Tibial nerve (tissue), 4 donors: Measurements from ENCODE around the gene DNAJB2. TPM values are rescaled to one million over a fixed set of nuclear protein-coding genes. Genes with fewer than 3 reads are reported as not detected.

Experiments used
- DNase-seq, 2 donors: peaks; one replicate each; pipeline ENCODE4 v3.0.0-alpha.2; 2019; ENCODE audit warnings: low spot score in 2 of 2
- H3K27ac ChIP-seq, 4 donors: fragments of 200-600 bp; sonication (generic) in 3 of 4; one replicate each; pipeline ENCODE4 v1.5.1; 2017 to 2019; ENCODE audit warnings: mild to moderate bottlenecking in 1 of 4
- H3K27me3 ChIP-seq, 2 donors: fragments of 200-600 bp; sonication (generic) in 1 of 2; one replicate each; pipeline versions ENCODE4 v1.5.1 to v1.6.0; 2017 to 2019
- H3K36me3 ChIP-seq, 3 donors: fragments of 200-600 bp; sonication (generic); one replicate each; pipeline ENCODE4 v1.5.1; 2018 to 2019
- H3K4me1 ChIP-seq, 4 donors: fragments of 200-600 bp; sonication (generic) in 3 of 4; one replicate each; pipeline ENCODE4 v1.5.1; 2017 to 2019
- H3K4me3 ChIP-seq, 4 donors: fragments of 200-600 bp; sonication (generic) in 3 of 4; one replicate each; pipeline ENCODE4 v1.5.1; 2017 to 2019; ENCODE audit warnings: mild to moderate bottlenecking in 1 of 4, moderate library complexity in 1 of 4
- H3K9me3 ChIP-seq, 4 donors: fragments of 200-600 bp; sonication (generic) in 3 of 4; one replicate each; pipeline ENCODE4 v1.5.1; 2017 to 2019
- EP300 ChIP-seq, 2 donors: sonication (generic); formaldehyde crosslinking; IDR thresholded peaks; one replicate each; pipeline ENCODE4 v1.6.1; 2017; ENCODE audit warnings: antibody characterized with exemption in 2 of 2, mild to moderate bottlenecking in 1 of 2
- POLR2A ChIP-seq, 2 donors: fragments of 450-650 bp; IDR thresholded peaks; one replicate each; pipeline ENCODE4 v1.6.1; 2017; ENCODE audit warnings: antibody characterized with exemption in 2 of 2, mild to moderate bottlenecking in 2 of 2, moderate library complexity in 2 of 2
- WGBS, 2 donors: methylation state at CpG; one replicate each; pipeline ENCODE4 v1.1.5; 2018; 5-methylcytosine and 5-hydroxymethylcytosine counted together
- total RNA-seq, 4 donors: library from RNA; depleted of rRNA; stranded (reverse); fragments of >200 nt; gene quantifications; one replicate each; pipeline ENCODE4 v1.1.0, GENCODE V29; 2016
- TF ChIP-seq, protein P1 (sequence below), 5 experiments: fragments of 200-600 bp in 3 of 5; fragments of 450-650 bp in 2 of 5; sonication (generic) in 3 of 5; IDR thresholded peaks; one replicate each; pipeline ENCODE4 v1.5.1; 2016 to 2019; ENCODE audit warnings: antibody characterized with exemption in 5 of 5, mild to moderate bottlenecking in 3 of 5, moderate library complexity in 2 of 5

The DNAJB2 gene
- total RNA-seq, 4 donors from 2014 or later = 95.7 to 106 (median 102) TPM

DNA sequence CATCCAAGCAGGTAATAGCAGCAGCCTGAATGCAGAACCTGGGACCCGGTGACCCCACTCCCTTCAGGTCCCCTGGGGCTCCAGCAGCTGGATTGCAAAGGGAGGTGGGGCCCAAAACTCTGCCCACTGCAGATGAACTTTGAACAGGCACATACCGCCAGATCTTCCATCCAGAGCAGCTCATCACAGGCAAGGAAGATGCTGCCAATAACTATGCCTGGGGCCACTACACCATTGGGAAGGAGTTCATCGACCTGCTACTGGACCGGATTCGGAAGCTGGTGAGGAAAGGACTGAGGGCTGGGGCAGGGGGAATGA lies 9.2 kb upstream of the DNAJB2 start:
- Histone ChIP-seq H3K4me1 (no peaks in the 10 kb centered on the region), H3K9me3 (no peaks in the 10 kb centered on the region), H3K27ac (no peak overlapping the region), H3K27me3 (no peaks in the 10 kb centered on the region), H3K4me3 (no peak overlapping the region), H3K36me3 (no peaks in the 10 kb centered on the region)
- WGBS, 2 donors = 85 to 87% methylated on average over 5 of the region's 5 CpGs
- no peak for DNase-seq
- TF ChIP-seq POLR2A (IDR thresholded peaks at IDR 0.05) (no peak), EP300 (IDR thresholded peaks at IDR 0.05) (no peak)
- TF ChIP-seq, protein P1, sequence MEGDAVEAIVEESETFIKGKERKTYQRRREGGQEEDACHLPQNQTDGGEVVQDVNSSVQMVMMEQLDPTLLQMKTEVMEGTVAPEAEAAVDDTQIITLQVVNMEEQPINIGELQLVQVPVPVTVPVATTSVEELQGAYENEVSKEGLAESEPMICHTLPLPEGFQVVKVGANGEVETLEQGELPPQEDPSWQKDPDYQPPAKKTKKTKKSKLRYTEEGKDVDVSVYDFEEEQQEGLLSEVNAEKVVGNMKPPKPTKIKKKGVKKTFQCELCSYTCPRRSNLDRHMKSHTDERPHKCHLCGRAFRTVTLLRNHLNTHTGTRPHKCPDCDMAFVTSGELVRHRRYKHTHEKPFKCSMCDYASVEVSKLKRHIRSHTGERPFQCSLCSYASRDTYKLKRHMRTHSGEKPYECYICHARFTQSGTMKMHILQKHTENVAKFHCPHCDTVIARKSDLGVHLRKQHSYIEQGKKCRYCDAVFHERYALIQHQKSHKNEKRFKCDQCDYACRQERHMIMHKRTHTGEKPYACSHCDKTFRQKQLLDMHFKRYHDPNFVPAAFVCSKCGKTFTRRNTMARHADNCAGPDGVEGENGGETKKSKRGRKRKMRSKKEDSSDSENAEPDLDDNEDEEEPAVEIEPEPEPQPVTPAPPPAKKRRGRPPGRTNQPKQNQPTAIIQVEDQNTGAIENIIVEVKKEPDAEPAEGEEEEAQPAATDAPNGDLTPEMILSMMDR (IDR thresholded peaks at IDR 0.05) = no peak

GRCh38 chr2:219271021-219271420 lies 8.1 kb upstream of the DNAJB2 start:
- no peak overlapping the region for H3K4me3 ChIP-seq
- no peaks in the 10 kb centered on the region for H3K9me3 ChIP-seq
- no peak for TF ChIP-seq EP300 (IDR thresholded peaks at IDR 0.05)
- TF ChIP-seq, protein P1 (IDR thresholded peaks at IDR 0.05) = no peak
- no peak for TF ChIP-seq POLR2A (IDR thresholded peaks at IDR 0.05)
- no peak overlapping the region for H3K27ac ChIP-seq
- no peak for DNase-seq
- H3K27me3 ChIP-seq = no peaks in the 10 kb centered on the region
- no peaks in the 10 kb centered on the region for H3K4me1 ChIP-seq
- no peaks in the 10 kb centered on the region for H3K36me3 ChIP-seq
- WGBS, 2 donors = 54 to 88% methylated on average over 2 of the region's 2 CpGs

DNA sequence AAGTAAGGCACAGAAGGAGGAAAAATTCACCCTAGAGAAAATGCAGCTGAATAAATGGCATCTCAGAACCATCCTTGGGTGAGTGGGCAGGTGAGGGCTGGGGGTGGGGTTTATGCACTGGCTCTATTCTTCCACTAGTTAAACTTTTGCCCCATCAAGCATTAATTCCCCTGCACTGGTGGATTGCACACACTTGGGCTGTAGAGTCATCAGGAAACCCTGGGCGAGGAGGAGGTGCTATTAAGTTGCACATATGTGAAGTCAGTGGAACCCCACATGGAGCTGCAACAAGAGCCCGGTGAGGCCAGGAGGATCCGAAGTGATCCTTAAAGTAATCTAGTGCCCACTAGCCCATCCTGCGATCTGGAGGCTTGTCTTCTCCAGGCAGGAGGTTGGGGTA lies 6.8 kb upstream of the DNAJB2 start:
- H3K27me3 ChIP-seq = no peaks in the 10 kb centered on the region
- H3K4me1 ChIP-seq = peaks cover 0 to under 1% (median 0%) of the 10 kb centered on the region in 4 donors
- no peak overlapping the region for H3K27ac ChIP-seq
- no peaks in the 10 kb centered on the region for H3K9me3 ChIP-seq
- TF ChIP-seq EP300 (IDR thresholded peaks at IDR 0.05) = no peak
- TF ChIP-seq, protein P1 (IDR thresholded peaks at IDR 0.05) = no peak
- no peak for TF ChIP-seq POLR2A (IDR thresholded peaks at IDR 0.05)
- no peak overlapping the region for H3K4me3 ChIP-seq
- H3K36me3 ChIP-seq = no peaks in the 10 kb centered on the region
- DNase-seq = no peak
- 82 to 89% methylated on average over 4 of the region's 4 CpGs for WGBS, 2 donors

GRCh38 chr2:219272995-219273394 lies 6.2 kb upstream of the DNAJB2 start:
- Histone ChIP-seq H3K4me3 (no peak overlapping the region), H3K4me1 (peaks cover 0 to 7% (median 2%) of the 10 kb centered on the region in 4 donors), H3K27me3 (no peaks in the 10 kb centered on the region), H3K27ac (no peak overlapping the region), H3K9me3 (no peaks in the 10 kb centered on the region), H3K36me3 (no peaks in the 10 kb centered on the region)
- DNase-seq = no peak
- TF ChIP-seq POLR2A (IDR thresholded peaks at IDR 0.05) = no peak
- TF ChIP-seq EP300 (IDR thresholded peaks at IDR 0.05) = no peak
- TF ChIP-seq, protein P1 (IDR thresholded peaks at IDR 0.05) = no peak
- 66 to 78% methylated on average over 2 of the region's 2 CpGs for WGBS, 2 donors

DNA sequence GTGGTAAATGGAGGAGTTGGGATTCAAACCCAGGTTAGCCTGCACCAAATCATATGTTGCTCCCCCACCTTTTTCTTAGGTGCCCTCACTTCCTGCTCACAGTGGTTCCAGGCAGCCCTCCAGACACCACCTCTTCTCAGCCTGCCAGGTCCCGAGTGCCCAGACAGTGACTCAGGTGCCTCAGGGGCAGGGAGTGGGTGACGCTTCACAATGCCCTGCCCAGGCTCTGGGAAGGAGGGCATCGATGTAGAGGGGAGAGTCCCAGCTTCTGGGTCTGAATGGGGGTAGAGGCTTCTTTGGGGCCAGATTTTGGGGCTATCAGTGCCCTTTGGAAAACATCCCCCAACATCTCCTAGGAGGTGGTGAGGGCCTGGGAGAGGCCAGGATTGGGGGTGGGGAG lies 5.2 kb upstream of the DNAJB2 start:
- WGBS, 2 donors = 83 to 84% methylated on average over 3 of the region's 3 CpGs
- peaks cover 0 to 16% (median 11%) of the 10 kb centered on the region in 4 donors for H3K4me1 ChIP-seq
- H3K27me3 ChIP-seq = no peaks in the 10 kb centered on the region
- no peak for DNase-seq
- no peak for TF ChIP-seq POLR2A (IDR thresholded peaks at IDR 0.05)
- no peak overlapping the region for H3K4me3 ChIP-seq
- no peaks in the 10 kb centered on the region for H3K9me3 ChIP-seq
- H3K36me3 ChIP-seq = no peaks in the 10 kb centered on the region
- H3K27ac ChIP-seq = no peak overlapping the region

DNA sequence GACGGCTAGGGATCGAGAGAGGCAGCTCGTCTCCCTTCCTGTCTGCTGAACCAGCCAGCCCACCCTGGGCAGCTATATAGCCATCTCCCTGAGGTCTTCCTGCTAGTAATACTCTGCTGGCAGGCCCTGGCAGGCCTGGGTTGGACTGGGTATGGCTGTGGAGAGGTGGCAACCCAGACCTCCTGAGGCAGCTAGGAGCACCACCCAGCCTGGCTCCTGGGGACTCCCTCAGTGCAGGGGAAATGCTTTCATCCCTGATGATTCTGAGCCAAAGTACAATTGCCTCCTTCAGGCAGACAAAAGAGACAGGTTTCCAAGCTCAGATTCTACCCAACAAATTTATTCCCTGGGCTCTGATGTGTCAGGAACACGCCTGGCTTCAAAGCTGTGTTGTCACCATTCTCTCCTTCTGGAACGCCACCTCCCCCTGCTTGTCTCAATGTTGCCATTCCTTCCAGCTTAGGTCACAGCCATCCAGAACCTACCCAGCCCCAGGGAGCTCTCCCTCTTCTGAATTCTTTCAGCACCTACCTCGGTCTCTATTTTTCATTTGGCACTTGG lies 4.7 kb upstream of the DNAJB2 start:
- DNase-seq = no peak
- Histone ChIP-seq H3K27ac (no peak overlapping the region), H3K4me3 (no peak overlapping the region)

More for the DNA sequence above, 4.7 kb upstream of the DNAJB2 start:
- no peaks in the 10 kb centered on the region for H3K9me3 ChIP-seq
- TF ChIP-seq, protein P1 (IDR thresholded peaks at IDR 0.05) = no peak
- TF ChIP-seq POLR2A (IDR thresholded peaks at IDR 0.05) (no peak), EP300 (IDR thresholded peaks at IDR 0.05) (no peak)
- peaks cover 0 to 16% (median 11%) of the 10 kb centered on the region in 4 donors for H3K4me1 ChIP-seq
- 13 to 48% methylated on average over 3 to 6 of the region's 6 CpGs for WGBS, 2 donors
- H3K36me3 ChIP-seq = no peaks in the 10 kb centered on the region
- no peaks in the 10 kb centered on the region for H3K27me3 ChIP-seq
